NT2/D1 (cell line): Measurements from ENCODE around the gene GPR32.

Source experiments
- SUZ12 ChIP-seq: IDR thresholded peaks from 2 replicates; pipeline ENCODE4 v1.6.1; 2011; ENCODE audit not compliant: insufficient read length, insufficient read depth; ENCODE audit errors: extremely low read depth
- YY1 ChIP-seq: IDR thresholded peaks from 2 replicates; pipeline ENCODE4 v1.6.1; 2011; ENCODE audit not compliant: insufficient read length, insufficient read depth
- ZNF274 ChIP-seq: IDR thresholded peaks from 2 replicates; pipeline ENCODE4 v1.6.1; 2011; ENCODE audit warnings: mild to moderate bottlenecking, low read depth, low read length

GRCh38 chr19:50735869-50736268 lies 34.4 kb upstream of the GPR32 start:
- TF ChIP-seq SUZ12 (no peak), ZNF274 (no peak), YY1 (no peak)
